GM18858 (cell line): ENCODE data around the gene BMPR2.
A peak's percentile ranks its signal among the peaks of the same experiment; 100 is the strongest.
"Not testable (repeated sequence)": the region's sequence is repeated elsewhere in the genome, so short reads cannot be mapped to it uniquely, and the experiment has no call there.

Source experiments
- ATAC-seq: cut with Tn5 transposase; IDR thresholded peaks from one replicate; pipeline ENCODE4 v1.9.1; 2021; ENCODE audit not compliant: unreplicated experiment

Gene BMPR2

GRCh38 chr2:202375609-202376408, at the start of gene BMPR2:
Gene BMPR2, plus strand, starts transcription at chr2:202376327. Its CDS starts 1,148 bp downstream, at chr2:202377475.
- ATAC-seq, result peak; percentile 49

- no peak for ATAC-seq
These were observed 48.3 kb upstream of the BMPR2 start for GRCh38 chr2:202327858-202328257.

- no peak for ATAC-seq
These were observed 40.2 kb upstream of the BMPR2 start for GRCh38 chr2:202335791-202336467.

- ATAC-seq, result no peak
These were observed 39.0 kb upstream of the BMPR2 start for GRCh38 chr2:202337151-202337550.

- no peak for ATAC-seq
These were observed 38.3 kb upstream of the BMPR2 start for GRCh38 chr2:202337706-202338346.

- no peak for ATAC-seq
These were observed 36.9 kb upstream of the BMPR2 start for GRCh38 chr2:202339071-202339870.

GRCh38 chr2:202344178-202344577, 31.9 kb upstream of the BMPR2 start:
- ATAC-seq, result no peak

- ATAC-seq, result no peak
These were observed 29.9 kb upstream of the BMPR2 start for GRCh38 chr2:202346180-202346579.

GRCh38 chr2:202353430-202353829, 22.7 kb upstream of the BMPR2 start:
- ATAC-seq, result no peak

- no peak for ATAC-seq
These were observed 20.1 kb upstream of the BMPR2 start for GRCh38 chr2:202355993-202356505.

- not testable (repeated sequence) for ATAC-seq
These were observed 17.2 kb upstream of the BMPR2 start for GRCh38 chr2:202358924-202359323.

GRCh38 chr2:202360646-202361045, 15.5 kb upstream of the BMPR2 start:
- ATAC-seq, result no peak

GRCh38 chr2:202361108-202361507, 15.0 kb upstream of the BMPR2 start:
- ATAC-seq, result no peak

- no peak for ATAC-seq
These were observed 2.6 kb upstream of the BMPR2 start for GRCh38 chr2:202373490-202373889.

GRCh38 chr2:202374383-202374782, 1.7 kb upstream of the BMPR2 start:
- not testable (repeated sequence) for ATAC-seq

GRCh38 chr2:202375033-202375608, 1.0 kb upstream of the BMPR2 start:
- no peak for ATAC-seq

- ATAC-seq, result no peak
These were observed 506 bp downstream of the BMPR2 start for GRCh38 chr2:202376460-202377206.

- ATAC-seq, result no peak
These were observed 1.2 kb downstream of the BMPR2 start for GRCh38 chr2:202377207-202377761.

GRCh38 chr2:202378001-202378400, 1.9 kb downstream of the BMPR2 start:
- ATAC-seq, result no peak
